Esophagus squamous epithelium (tissue), 5 donors: ENCODE results near the gene LMF1. TPM values are rescaled to one million over a fixed set of nuclear protein-coding genes. Genes with fewer than 3 reads are reported as not detected.
A peak's percentile ranks its signal among the peaks of the same experiment; 100 is the strongest.

Experiments
- DNase-seq: peaks from one replicate; lab custom pipeline; 2025; lab: John Stamatoyannopoulos, UW
- H3K27ac ChIP-seq, 4 donors: fragments of 200-600 bp; sonication (generic); one replicate each; pipeline ENCODE4 v1.5.1; 2016 to 2019; ENCODE audit warnings: mild to moderate bottlenecking in 1 of 4
- H3K27me3 ChIP-seq, 4 donors: fragments of 200-600 bp; sonication (generic); 1 replicate in 3 of 4; 2 replicates in 1 of 4; pipeline versions ENCODE4 v1.5.1 to v1.6.0; 2017 to 2021; ENCODE audit warnings: antibody characterized with exemption in 1 of 4
- H3K36me3 ChIP-seq, 3 donors: fragments of 200-600 bp; sonication (generic); one replicate each; pipeline ENCODE4 v1.5.1; 2016 to 2019
- H3K4me1 ChIP-seq, 3 donors: fragments of 200-600 bp; sonication (generic); one replicate each; pipeline ENCODE4 v1.5.1; 2017 to 2019
- H3K4me3 ChIP-seq, 4 donors: fragments of 200-600 bp; sonication (generic); 1 replicate in 3 of 4; 2 replicates in 1 of 4; pipeline ENCODE4 v1.5.1; 2016 to 2019; ENCODE audit warnings: mild to moderate bottlenecking in 2 of 4, moderate library complexity in 1 of 4
- H3K9me3 ChIP-seq, 3 donors: fragments of 200-600 bp; sonication (generic); one replicate each; pipeline ENCODE4 v1.5.1; 2016 to 2019
- POLR2A ChIP-seq, 4 donors: fragments of 450-650 bp; IDR thresholded peaks; one replicate each; pipeline ENCODE4 v1.6.1; 2017; ENCODE audit warnings: antibody characterized with exemption in 4 of 4, mild to moderate bottlenecking in 4 of 4, moderate library complexity in 3 of 4
- WGBS, 2 donors: methylation state at CpG; one replicate each; pipeline ENCODE4 v1.1.5; 2018; 5-methylcytosine and 5-hydroxymethylcytosine counted together
- intact Hi-C: fragments of 100-400 bp; cut with DNase I; formaldehyde crosslinking; loops from one replicate; pipeline ENCODE4 v1.15.0; 2022
- total RNA-seq, 4 donors: library from RNA; depleted of rRNA; stranded (reverse); fragments of >200 nt; gene quantifications; one replicate each; pipeline ENCODE4 v1.1.0, GENCODE V29; 2016
- TF ChIP-seq, protein P1 (sequence below), 6 experiments: fragments of 450-650 bp in 4 of 6; fragments of 200-600 bp in 2 of 6; sonication (generic) in 2 of 6; IDR thresholded peaks; one replicate each; pipeline ENCODE4 v1.5.1; 2016 to 2019; ENCODE audit warnings: antibody characterized with exemption in 6 of 6, mild to moderate bottlenecking in 4 of 6, moderate library complexity in 4 of 6
- donor health status: DM: yes; HTN: yes; CAD: no.

The LMF1 gene
- total RNA-seq, 4 donors from 2014 or later: 13.3 to 34.4 (median 23.8) TPM

DNA sequence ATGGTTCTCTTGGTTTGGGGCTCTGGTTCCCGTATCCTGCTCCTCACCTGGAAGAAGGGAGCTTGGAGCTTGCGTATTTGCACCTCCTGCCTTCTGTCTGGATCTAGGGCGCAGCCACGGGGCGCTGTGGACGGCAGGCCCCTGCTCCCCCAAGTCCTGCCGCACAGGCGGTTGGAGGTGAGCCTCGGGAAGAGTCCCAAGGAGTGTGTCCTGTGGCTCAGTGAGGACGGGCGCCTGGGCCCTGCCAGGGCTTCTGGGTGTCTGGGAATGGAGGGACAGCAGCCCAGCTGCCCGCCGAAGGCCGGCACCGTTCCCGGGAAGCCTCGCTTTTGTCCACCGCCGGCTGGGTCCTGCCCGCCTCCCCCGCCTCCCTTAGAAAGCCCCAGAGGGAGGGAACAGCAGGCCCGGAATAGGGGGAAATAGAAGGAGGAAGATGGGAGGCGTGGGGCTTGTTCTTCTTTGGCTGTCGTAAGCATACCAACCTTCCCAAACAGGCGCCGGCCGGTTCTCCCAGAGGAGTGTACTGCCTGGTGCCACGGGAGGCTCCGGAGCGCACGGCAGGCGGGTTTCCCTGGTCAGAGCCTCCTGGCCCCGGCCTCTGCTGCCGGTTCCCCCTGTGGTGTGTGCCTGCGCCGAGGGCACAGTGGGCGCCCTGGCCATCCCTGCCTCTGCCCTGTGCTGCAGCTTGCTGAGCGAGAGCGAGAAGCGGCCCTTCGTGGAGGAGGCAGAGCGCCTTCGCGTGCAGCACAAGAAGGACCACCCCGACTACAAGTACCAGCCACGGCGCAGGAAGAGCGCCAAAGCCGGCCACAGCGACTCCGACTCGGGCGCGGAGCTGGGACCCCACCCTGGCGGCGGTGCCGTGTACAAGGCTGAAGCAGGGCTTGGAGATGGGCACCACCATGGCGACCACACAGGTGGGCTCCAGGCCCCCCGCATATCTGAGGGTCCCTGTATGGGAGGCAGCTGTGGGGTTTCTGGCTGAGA is 12.6 kb upstream of the LMF1 start:
- intact Hi-C loops: no loop called here
- no peak for DNase-seq
- H3K4me3 ChIP-seq: peak overlapping the region in 1 of 4 donors; percentile 75
- H3K4me1 ChIP-seq: peaks cover 9 to 35% (median 29%) of the 10 kb centered on the region in 3 donors
- no peaks in the 10 kb centered on the region for H3K9me3 ChIP-seq
- no peak overlapping the region for H3K27ac ChIP-seq
- TF ChIP-seq, protein P1, sequence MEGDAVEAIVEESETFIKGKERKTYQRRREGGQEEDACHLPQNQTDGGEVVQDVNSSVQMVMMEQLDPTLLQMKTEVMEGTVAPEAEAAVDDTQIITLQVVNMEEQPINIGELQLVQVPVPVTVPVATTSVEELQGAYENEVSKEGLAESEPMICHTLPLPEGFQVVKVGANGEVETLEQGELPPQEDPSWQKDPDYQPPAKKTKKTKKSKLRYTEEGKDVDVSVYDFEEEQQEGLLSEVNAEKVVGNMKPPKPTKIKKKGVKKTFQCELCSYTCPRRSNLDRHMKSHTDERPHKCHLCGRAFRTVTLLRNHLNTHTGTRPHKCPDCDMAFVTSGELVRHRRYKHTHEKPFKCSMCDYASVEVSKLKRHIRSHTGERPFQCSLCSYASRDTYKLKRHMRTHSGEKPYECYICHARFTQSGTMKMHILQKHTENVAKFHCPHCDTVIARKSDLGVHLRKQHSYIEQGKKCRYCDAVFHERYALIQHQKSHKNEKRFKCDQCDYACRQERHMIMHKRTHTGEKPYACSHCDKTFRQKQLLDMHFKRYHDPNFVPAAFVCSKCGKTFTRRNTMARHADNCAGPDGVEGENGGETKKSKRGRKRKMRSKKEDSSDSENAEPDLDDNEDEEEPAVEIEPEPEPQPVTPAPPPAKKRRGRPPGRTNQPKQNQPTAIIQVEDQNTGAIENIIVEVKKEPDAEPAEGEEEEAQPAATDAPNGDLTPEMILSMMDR (IDR thresholded peaks at IDR 0.05): no peak
- no peak for TF ChIP-seq POLR2A (IDR thresholded peaks at IDR 0.05)
- no peaks in the 10 kb centered on the region for H3K36me3 ChIP-seq
- 69 to 100% methylated on average over 1 to 3 of the region's 59 CpGs for WGBS, 2 donors
- peaks cover 7 to 100% (median 22%) of the 10 kb centered on the region in 4 donors for H3K27me3 ChIP-seq

DNA sequence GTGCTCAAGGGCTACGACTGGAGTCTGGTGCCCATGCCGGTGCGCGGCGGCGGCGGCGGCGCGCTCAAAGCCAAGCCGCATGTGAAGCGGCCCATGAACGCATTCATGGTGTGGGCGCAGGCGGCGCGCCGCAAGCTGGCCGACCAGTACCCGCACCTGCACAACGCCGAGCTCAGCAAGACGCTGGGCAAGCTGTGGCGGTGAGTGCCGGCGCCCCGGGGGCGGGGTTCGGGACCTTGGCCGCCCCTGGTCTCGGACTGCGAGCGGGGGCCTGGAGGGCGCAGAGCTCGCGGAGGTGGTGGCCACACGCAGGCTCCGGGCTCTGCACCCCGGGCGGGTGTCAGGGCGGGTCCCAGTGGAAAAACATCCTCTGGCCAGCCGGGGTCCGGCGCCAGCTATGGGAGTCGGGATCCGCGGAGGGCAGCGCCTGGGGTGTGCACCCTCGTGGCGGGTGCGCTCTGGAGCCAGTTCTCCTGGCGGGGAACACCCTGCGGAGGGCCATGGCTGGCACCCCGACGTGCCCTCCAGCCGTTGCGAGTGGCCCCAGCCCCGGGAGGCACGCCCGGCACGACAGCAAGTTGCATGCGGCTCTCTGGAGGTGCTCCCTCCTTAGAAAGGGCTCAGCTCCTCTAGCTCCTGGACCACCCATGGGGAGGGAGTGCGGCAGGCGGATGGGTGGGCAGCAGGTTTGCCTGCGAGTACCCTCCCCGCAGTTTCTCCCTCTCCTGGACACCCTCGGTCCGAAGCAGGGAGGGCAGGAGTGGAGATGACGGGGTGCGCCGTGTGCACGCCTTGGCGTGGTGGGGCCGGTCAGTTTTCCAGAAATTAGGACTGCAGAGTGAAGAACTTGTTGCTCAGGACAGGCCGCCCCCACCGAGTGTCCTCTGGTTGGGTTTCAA is 11.6 kb upstream of the LMF1 start:
- Histone ChIP-seq H3K27ac (no peak overlapping the region), H3K4me3 (peak overlapping the region; percentile 35 to 75 (median 48)), H3K4me1 (peaks cover 9 to 39% (median 29%) of the 10 kb centered on the region in 3 donors), H3K27me3 (peaks cover 7 to 96% (median 22%) of the 10 kb centered on the region in 4 donors), H3K36me3 (no peaks in the 10 kb centered on the region), H3K9me3 (no peaks in the 10 kb centered on the region)
- intact Hi-C loops: no loop called here
- WGBS, 2 donors: 55 to 60% methylated on average over 1 to 17 of the region's 76 CpGs
- DNase-seq: no peak
- no peak for TF ChIP-seq POLR2A (IDR thresholded peaks at IDR 0.05)
- TF ChIP-seq, protein P1 (IDR thresholded peaks at IDR 0.05): no peak

DNA sequence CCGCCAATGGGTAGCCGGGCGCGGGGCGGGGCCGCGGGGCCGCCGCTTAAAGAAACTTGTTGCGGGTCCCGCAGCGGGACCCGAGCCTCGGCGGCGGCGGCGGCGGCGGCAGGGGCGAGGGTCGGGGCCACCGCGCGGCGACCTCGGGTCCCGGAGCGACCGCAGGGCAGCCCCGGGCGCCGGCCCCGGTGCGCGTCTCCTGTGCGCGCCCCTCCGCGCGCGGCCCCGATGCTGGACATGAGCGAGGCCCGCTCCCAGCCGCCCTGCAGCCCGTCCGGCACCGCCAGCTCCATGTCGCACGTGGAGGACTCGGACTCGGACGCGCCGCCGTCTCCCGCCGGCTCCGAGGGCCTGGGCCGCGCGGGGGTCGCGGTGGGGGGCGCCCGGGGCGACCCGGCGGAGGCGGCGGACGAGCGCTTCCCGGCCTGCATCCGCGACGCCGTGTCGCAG is 10.9 kb upstream of the LMF1 start, which contains the start of gene SOX8:
SOX8 (plus strand) TSS at position 76 of the 450 bp plus-strand sequence; CDS start at position 229, 153 bp downstream.
- no peak for TF ChIP-seq POLR2A (IDR thresholded peaks at IDR 0.05)
- TF ChIP-seq, protein P1 (IDR thresholded peaks at IDR 0.05): no peak
- DNase-seq: no peak
- H3K27ac ChIP-seq: peak within 1 kb of the TSS in 1 of 4 donors; percentile 21
- intact Hi-C loops: no loop called here
- H3K4me1 ChIP-seq: peaks cover 9 to 45% (median 29%) of the 10 kb centered on the region in 3 donors
- peaks cover 7 to 93% (median 22%) of the 10 kb centered on the region in 4 donors for H3K27me3 ChIP-seq
- H3K9me3 ChIP-seq: no peaks in the 10 kb centered on the region
- no peaks in the 10 kb centered on the region for H3K36me3 ChIP-seq
- peak within 1 kb of the TSS; percentile 35 to 75 (median 48) for H3K4me3 ChIP-seq
- WGBS, 2 donors: no CpG with 5 or more reads among the region's 80 CpGs

DNA sequence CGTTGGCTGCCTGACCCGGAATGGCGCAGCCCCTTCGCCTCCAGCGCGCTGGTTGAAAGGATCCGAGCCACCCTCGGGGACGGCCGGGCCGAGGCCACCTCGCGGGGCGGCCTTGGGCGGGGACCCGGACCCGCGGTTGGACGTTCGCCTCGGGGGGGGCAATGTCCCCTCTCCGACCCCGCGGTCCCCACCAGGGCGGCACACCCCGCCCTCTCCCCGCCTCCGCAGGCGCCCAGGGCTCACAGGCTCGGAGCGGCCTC is 9.7 kb upstream of the LMF1 start:
- no peak for DNase-seq
- Histone ChIP-seq H3K27me3 (peaks cover 7 to 81% (median 22%) of the 10 kb centered on the region in 4 donors), H3K27ac (no peak overlapping the region)

More for the DNA sequence above, 9.7 kb upstream of the LMF1 start:
- intact Hi-C loops: no loop called here
- Histone ChIP-seq H3K9me3 (no peaks in the 10 kb centered on the region), H3K4me1 (peaks cover 9 to 50% (median 29%) of the 10 kb centered on the region in 3 donors), H3K36me3 (no peaks in the 10 kb centered on the region), H3K4me3 (peak overlapping the region; percentile 35 to 75 (median 48))
- WGBS, 2 donors: no CpG with 5 or more reads among the region's 31 CpGs
- no peak for TF ChIP-seq POLR2A (IDR thresholded peaks at IDR 0.05)
- TF ChIP-seq, protein P1 (IDR thresholded peaks at IDR 0.05): no peak
